ENCODE data around the gene ZNF609.

DNA sequence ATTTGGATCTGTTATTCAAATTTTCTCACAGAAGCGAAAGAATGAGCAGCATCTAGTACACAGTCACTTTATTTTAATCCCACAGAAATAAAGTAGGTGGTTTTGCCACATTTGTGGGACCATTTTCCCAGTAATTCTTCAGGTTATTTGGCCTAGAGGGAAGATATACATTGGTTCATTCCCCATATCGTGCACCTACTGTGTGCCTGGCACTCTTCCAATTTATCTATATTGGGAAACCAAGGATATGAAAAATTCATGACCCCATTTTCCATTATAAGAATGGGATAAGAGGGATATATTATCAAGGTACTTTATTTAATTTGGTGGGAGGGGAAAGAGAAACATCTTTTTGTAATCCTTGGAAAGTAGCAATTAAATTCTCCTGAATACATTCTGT, 37.7 kb upstream of the ZNF609 start:
- TF ChIP-seq GATA2 (IDR thresholded peaks at IDR 0.05; ENCODE audit: low read depth, low read length), result no peak
- TF ChIP-seq GATA3 (IDR thresholded peaks at IDR 0.05; ENCODE audit: low read depth, low read length), result no peak
